Astrocyte of the cerebellum (primary cell): ENCODE measurements around the gene STIP1.

ENCODE experiments used
- DNase-seq: peaks from one replicate; pipeline ENCODE4 v3.0.0-alpha.2; 2011; ENCODE audit warnings: low read depth
- H3K4me3 ChIP-seq: 2 replicates; pipeline ENCODE4 v1.5.1; 2011; ENCODE audit warnings: mild to moderate bottlenecking, low read depth, low read length, moderate library complexity
- in situ Hi-C: cut with HindIII; loops from 2 replicates; pipeline ENCODE4 v1.10.0; 2017; ENCODE audit warnings: low sequenced_read_pairs
- TF ChIP-seq, protein P1 (sequence below): IDR thresholded peaks from 2 replicates; pipeline ENCODE4 v1.5.1; 2012; ENCODE audit warnings: low read length, low read depth, moderate library complexity, mild to moderate bottlenecking; ENCODE audit errors: missing control alignments

The STIP1 gene

DNA sequence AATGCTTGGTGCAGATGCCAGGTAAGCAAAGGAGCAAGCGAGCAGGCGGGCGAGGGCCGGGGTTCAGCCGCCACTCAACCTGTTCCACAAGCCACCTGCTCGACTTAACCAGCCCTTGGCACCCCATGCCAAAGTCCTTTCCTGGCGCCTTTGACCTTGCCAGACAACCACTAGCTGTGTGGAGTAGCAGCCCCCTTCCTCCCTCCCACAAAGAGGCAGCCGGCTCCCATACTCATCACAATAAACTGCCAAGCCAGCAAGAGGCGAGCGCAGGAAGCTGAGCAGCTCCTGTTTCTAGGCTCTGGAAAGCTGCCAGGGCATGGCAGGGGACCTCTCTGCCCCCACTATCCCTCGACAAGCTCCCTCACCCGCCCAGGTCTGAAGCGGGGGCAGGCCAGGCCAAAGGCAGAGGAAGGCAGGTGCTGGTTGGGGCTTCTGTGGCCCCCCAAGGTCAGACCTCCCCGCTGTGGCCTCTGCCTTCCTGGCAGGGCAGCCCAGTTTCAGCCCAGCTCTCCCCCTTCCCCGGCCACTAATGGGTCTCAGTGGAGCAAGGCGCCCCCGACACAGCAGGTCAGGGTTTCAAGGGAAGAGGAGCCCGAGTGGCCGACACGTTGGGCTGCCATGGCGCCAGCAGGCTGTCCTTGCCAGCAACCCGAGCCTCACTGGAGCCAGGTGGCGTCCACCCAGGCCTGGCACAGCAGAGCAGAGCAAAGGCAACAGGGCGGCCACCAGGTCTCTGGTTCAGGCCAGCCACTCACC is 35.3 kb upstream of the STIP1 start:
- no peak for DNase-seq
- TF ChIP-seq, protein P1, sequence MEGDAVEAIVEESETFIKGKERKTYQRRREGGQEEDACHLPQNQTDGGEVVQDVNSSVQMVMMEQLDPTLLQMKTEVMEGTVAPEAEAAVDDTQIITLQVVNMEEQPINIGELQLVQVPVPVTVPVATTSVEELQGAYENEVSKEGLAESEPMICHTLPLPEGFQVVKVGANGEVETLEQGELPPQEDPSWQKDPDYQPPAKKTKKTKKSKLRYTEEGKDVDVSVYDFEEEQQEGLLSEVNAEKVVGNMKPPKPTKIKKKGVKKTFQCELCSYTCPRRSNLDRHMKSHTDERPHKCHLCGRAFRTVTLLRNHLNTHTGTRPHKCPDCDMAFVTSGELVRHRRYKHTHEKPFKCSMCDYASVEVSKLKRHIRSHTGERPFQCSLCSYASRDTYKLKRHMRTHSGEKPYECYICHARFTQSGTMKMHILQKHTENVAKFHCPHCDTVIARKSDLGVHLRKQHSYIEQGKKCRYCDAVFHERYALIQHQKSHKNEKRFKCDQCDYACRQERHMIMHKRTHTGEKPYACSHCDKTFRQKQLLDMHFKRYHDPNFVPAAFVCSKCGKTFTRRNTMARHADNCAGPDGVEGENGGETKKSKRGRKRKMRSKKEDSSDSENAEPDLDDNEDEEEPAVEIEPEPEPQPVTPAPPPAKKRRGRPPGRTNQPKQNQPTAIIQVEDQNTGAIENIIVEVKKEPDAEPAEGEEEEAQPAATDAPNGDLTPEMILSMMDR = no peak
- in situ Hi-C loops = no loop called here
- no peak overlapping the region for H3K4me3 ChIP-seq

DNA sequence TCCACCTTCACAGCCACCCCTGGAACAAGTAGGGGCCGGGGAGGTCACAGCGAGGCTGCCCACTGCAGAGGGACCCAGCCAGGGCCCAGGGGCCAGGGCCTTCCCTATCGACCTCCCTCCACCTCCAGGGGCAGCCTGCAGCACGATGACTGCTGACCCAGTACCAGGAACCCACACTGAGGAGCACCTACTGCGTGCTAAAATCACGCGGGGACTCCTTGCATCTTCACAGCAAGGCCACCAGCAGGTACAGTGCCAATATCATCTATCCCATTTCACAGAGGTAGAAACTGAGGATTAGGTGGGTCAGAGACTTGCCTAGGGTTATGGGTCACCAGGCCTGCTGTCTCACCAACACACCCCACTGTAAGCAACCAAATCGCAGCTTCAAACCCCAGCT is 34.6 kb upstream of the STIP1 start:
- no peak for DNase-seq
- in situ Hi-C loops = no loop called here
- H3K4me3 ChIP-seq = no peak overlapping the region
- TF ChIP-seq, protein P1 = no peak

DNA sequence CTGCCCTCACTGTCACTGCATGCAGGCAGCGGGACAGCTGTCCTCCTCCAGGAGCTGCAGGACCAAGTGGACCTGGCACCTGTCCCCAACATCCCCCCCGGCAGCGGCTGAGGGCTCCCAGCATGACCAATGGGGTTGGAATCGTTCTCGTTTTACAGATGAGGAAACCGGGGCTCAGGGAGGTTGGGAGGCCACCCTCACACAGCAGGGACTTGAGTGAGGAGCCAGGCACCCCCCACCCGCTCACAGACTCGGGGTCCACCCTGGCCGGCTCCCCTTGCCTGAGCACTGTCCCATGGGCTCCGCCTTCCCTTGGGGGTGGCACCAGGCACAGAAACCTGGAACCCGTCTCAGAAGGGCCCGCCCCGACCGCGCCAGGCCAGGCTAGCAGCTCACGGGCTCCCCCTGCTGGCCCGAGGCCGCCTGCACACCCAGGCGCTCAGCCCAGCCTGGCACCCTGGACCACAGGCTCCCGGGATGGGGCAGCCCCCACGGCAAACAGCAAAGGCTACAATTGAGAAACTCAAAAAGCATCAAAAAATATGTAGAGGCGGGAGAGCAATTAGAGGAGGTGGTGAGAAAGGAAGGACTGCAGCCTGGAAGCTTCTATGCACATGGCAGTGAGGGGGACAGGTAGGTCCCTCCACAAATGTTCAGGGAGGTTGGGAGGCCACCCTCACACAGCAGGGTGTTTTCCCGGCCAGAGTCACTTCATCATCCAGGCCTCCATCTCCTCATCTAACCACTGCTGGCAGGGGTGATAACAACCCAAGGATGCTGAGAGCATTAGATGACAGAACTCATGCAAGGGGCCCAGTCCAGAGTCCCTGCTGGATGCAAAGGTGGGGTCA is 32.9 kb upstream of the STIP1 start:
- no peak for DNase-seq
- TF ChIP-seq, protein P1 = peak; percentile 100
- H3K4me3 ChIP-seq = no peak overlapping the region
- in situ Hi-C loops = no loop called here

DNA sequence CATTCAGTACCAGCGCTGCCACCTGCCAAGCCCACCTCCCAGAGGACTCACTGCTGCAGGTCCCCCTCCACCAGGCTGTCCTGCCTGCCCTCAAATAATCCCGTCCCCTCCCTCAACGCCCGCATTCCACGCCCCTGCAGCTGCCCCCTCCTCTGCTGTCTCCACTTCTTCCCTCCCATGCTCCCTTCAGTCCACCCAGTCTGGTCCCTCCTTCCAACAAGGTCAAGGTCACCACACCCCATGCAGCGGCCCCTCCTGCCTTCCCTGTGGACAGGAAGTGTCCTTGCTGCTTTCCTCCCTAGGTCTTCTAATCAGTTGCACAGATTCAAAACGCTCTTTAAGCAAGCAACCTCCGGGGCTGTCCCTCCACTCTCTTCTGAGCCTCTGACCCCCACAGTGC is 32.2 kb upstream of the STIP1 start:
- DNase-seq = no peak
- no peak overlapping the region for H3K4me3 ChIP-seq
- TF ChIP-seq, protein P1 = no peak
- in situ Hi-C loops = no loop called here

DNA sequence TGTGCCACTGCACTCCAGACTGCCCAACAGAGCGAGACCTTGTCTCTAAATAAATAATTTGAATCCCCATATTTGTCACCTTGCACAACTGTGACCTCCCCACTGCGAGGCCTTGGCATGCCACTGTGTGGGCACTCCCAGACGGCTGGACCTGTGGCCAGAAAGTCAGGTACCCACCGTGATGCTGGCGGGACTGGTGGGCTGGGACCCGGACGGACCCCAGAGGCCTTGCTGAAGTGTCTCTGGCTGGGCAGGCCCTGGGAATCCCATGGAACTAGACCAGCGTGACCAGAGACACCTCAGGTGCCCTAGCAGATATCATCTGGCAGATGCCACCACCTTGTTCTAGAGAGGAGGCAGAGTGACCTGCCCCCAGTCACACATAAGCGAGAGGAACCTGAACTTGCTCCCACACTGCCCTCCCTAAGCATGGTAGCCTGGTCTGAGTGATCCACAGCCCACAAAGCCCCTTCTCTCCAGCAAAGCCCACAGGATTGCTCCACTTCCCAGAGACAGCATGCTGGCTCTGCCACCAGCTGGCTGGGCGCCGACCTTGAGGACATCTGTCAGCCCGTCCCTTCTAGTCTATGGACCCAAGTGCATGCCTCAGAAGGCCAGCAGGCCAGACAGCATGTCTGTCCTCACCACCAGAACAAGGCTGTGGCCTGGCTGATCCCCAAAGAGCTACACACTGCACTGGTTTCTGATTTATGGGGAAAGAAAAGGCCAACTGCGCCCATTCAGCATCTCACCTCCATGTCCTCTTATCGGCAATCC is 29.5 kb upstream of the STIP1 start:
- H3K4me3 ChIP-seq = no peak overlapping the region
- TF ChIP-seq, protein P1 = no peak
- in situ Hi-C loops = no loop called here
- no peak for DNase-seq
